Astrocyte (in vitro differentiated cells and primary cell): Measurements from ENCODE around the gene STK40. TPM values are rescaled to one million over a fixed set of nuclear protein-coding genes. Genes with fewer than 3 reads are reported as not detected.

Source experiments
- DNase-seq: peaks from one replicate; pipeline ENCODE4 v3.0.0-alpha.2; 2010; ENCODE audit warnings: low read depth
- FAIRE-seq: peaks from 2 replicates; lab custom pipeline; 2011; peaks lifted over from hg19 to GRCh38; lab: Jason Lieb, UNC
- H2AFZ ChIP-seq: 2 replicates; pipeline ENCODE4 v1.6.0; 2012; ENCODE audit warnings: low read depth, low read length, inconsistent platforms
- H3K27ac ChIP-seq: 2 replicates; pipeline ENCODE4 v1.5.1; 2011; ENCODE audit warnings: low read depth, low read length, inconsistent platforms
- H3K27me3 ChIP-seq: 2 replicates; pipeline ENCODE4 v1.6.0; 2011; ENCODE audit warnings: low read length, inconsistent platforms; ENCODE audit not compliant: insufficient read depth
- H3K36me3 ChIP-seq: 2 replicates; pipeline ENCODE4 v1.5.1; 2011; ENCODE audit warnings: low read length, inconsistent platforms; ENCODE audit not compliant: insufficient read depth
- H3K4me1 ChIP-seq: 2 replicates; pipeline ENCODE4 v1.5.1; 2011; ENCODE audit warnings: low read length, inconsistent platforms; ENCODE audit not compliant: insufficient read depth
- H3K4me2 ChIP-seq: 2 replicates; pipeline ENCODE4 v1.6.0; 2012; ENCODE audit warnings: low read length, inconsistent platforms
- H3K4me3 ChIP-seq: 2 replicates; pipeline ENCODE4 v1.5.1; 2011; ENCODE audit warnings: low read depth, mild to moderate bottlenecking, low read length, inconsistent platforms; ENCODE audit not compliant: insufficient read depth
- H3K79me2 ChIP-seq: 2 replicates; pipeline ENCODE4 v1.6.0; 2012; ENCODE audit warnings: mild to moderate bottlenecking, low read length, inconsistent platforms; ENCODE audit not compliant: insufficient read depth
- H3K9ac ChIP-seq: 2 replicates; pipeline ENCODE4 v1.6.0; 2012; ENCODE audit warnings: mild to moderate bottlenecking, low read length, inconsistent platforms
- H3K9me3 ChIP-seq: 2 replicates; pipeline ENCODE4 v1.5.1; 2012; ENCODE audit warnings: low read depth, mild to moderate bottlenecking, low read length, inconsistent platforms; ENCODE audit not compliant: insufficient read depth
- H4K20me1 ChIP-seq: 2 replicates; pipeline ENCODE4 v1.6.0; 2012; ENCODE audit warnings: low read length, inconsistent platforms; ENCODE audit not compliant: insufficient read depth
- H3K27ac Mint-ChIP-seq: one replicate; pipeline ENCODE4 v1.8.0; 2021; ENCODE audit warnings: mild to moderate bottlenecking, mixed read lengths; ENCODE audit not compliant: unreplicated experiment
- H3K27me3 Mint-ChIP-seq: one replicate; pipeline ENCODE4 v1.8.0; 2021; ENCODE audit warnings: low read depth, mixed read lengths; ENCODE audit not compliant: unreplicated experiment
- H3K36me3 Mint-ChIP-seq: one replicate; pipeline ENCODE4 v1.8.0; 2021; ENCODE audit warnings: low read depth, mixed read lengths; ENCODE audit not compliant: unreplicated experiment
- H3K4me1 Mint-ChIP-seq: one replicate; pipeline ENCODE4 v1.8.0; 2021; ENCODE audit warnings: low read depth, mixed read lengths; ENCODE audit not compliant: unreplicated experiment
- H3K4me3 Mint-ChIP-seq: one replicate; pipeline ENCODE4 v1.8.0; 2021; ENCODE audit warnings: mild to moderate bottlenecking, moderate library complexity, mixed read lengths; ENCODE audit not compliant: unreplicated experiment
- H3K9me3 Mint-ChIP-seq: one replicate; pipeline ENCODE4 v1.8.0; 2021; ENCODE audit warnings: mild to moderate bottlenecking, mixed read lengths; ENCODE audit not compliant: unreplicated experiment
- CTCF ChIP-seq: IDR thresholded peaks from 2 replicates; pipeline ENCODE4 v1.5.1; 2011; ENCODE audit warnings: low read depth, mild to moderate bottlenecking, inconsistent platforms, low read length, moderate library complexity; ENCODE audit not compliant: insufficient read depth
- EZH2 ChIP-seq: IDR thresholded peaks from 2 replicates; pipeline ENCODE4 v1.6.1; 2012; ENCODE audit warnings: mild to moderate bottlenecking, low read length, inconsistent platforms; ENCODE audit not compliant: insufficient read depth
- total RNA-seq: library from RNA; stranded (reverse); gene quantifications from 2 replicates; pipeline ENCODE4 v1.2.1, GENCODE V29; 2021

The STK40 gene
- total RNA-seq, 1 donor from 2014 or later: 71.1 TPM

GRCh38 chr1:36408479-36408878 is 22.8 kb upstream of the STK40 start:
- no peaks in the 10 kb centered on the region for H3K79me2 ChIP-seq
- Mint-ChIP-seq H3K4me3 (no peak overlapping the region), H3K4me1 (peaks cover 3% of the 10 kb centered on the region), H3K36me3 (peaks cover 9% of the 10 kb centered on the region), H3K27me3 (no peaks in the 10 kb centered on the region), H3K27ac (no peak overlapping the region), H3K9me3 (peaks cover 6% of the 10 kb centered on the region)
- H3K9me3 ChIP-seq: no peaks in the 10 kb centered on the region
- no peaks in the 10 kb centered on the region for H4K20me1 ChIP-seq
- TF ChIP-seq CTCF (no peak), EZH2 (no peak)
- H2AFZ ChIP-seq: no peak overlapping the region
- no peaks in the 10 kb centered on the region for H3K36me3 ChIP-seq
- H3K9ac ChIP-seq: no peak overlapping the region
- FAIRE-seq (no peak), DNase-seq (peak; percentile 63)
- peak overlapping the region; percentile 52 for H3K4me2 ChIP-seq
- H3K27ac ChIP-seq: no peak overlapping the region
- no peaks in the 10 kb centered on the region for H3K27me3 ChIP-seq
- no peak overlapping the region for H3K4me3 ChIP-seq
- H3K4me1 ChIP-seq: peaks cover 5% of the 10 kb centered on the region

- H3K4me3 Mint-ChIP-seq: no peak overlapping the region
- H3K4me1 Mint-ChIP-seq: peaks cover 6% of the 10 kb centered on the region
- Histone ChIP-seq H3K27ac (no peak overlapping the region), H3K9ac (no peak overlapping the region), H2AFZ (no peak overlapping the region), H4K20me1 (no peaks in the 10 kb centered on the region), H3K36me3 (no peaks in the 10 kb centered on the region), H3K4me2 (no peak overlapping the region), H3K4me3 (no peak overlapping the region), H3K27me3 (no peaks in the 10 kb centered on the region), H3K79me2 (no peaks in the 10 kb centered on the region), H3K9me3 (no peaks in the 10 kb centered on the region), H3K4me1 (peaks cover 5% of the 10 kb centered on the region)
- H3K27me3 Mint-ChIP-seq: no peaks in the 10 kb centered on the region
- DNase-seq (no peak), FAIRE-seq (no peak)
- no peak overlapping the region for H3K27ac Mint-ChIP-seq
- peaks cover 6% of the 10 kb centered on the region for H3K36me3 Mint-ChIP-seq
- no peak for TF ChIP-seq EZH2
- no peak for TF ChIP-seq CTCF
- peaks cover 4% of the 10 kb centered on the region for H3K9me3 Mint-ChIP-seq
Observed at GRCh38 chr1:36406440-36406839, 20.7 kb upstream of the STK40 start.

GRCh38 chr1:36402504-36402890 is 16.8 kb upstream of the STK40 start:
- no peak overlapping the region for H3K4me3 ChIP-seq
- Mint-ChIP-seq H3K4me3 (peak overlapping the region; percentile 61), H3K4me1 (peaks cover 10% of the 10 kb centered on the region), H3K9me3 (no peaks in the 10 kb centered on the region), H3K36me3 (peaks cover 4% of the 10 kb centered on the region), H3K27me3 (no peaks in the 10 kb centered on the region), H3K27ac (no peak overlapping the region)
- H3K79me2 ChIP-seq: peaks cover under 1% of the 10 kb centered on the region
- no peak overlapping the region for H3K9ac ChIP-seq
- no peaks in the 10 kb centered on the region for H3K9me3 ChIP-seq
- TF ChIP-seq CTCF: no peak
- TF ChIP-seq EZH2: no peak
- no peaks in the 10 kb centered on the region for H3K36me3 ChIP-seq
- no peaks in the 10 kb centered on the region for H3K27me3 ChIP-seq
- peaks cover 5% of the 10 kb centered on the region for H3K4me1 ChIP-seq
- FAIRE-seq: no peak
- H3K27ac ChIP-seq: no peak overlapping the region
- no peak for DNase-seq
- no peak overlapping the region for H3K4me2 ChIP-seq
- no peak overlapping the region for H2AFZ ChIP-seq
- no peaks in the 10 kb centered on the region for H4K20me1 ChIP-seq
